ENCODE data around the gene ZNF587. TPM values are rescaled to one million over a fixed set of nuclear protein-coding genes. Genes with fewer than 3 reads are reported as not detected.
A peak's percentile ranks its signal among the peaks of the same experiment; 100 is the strongest.
"Not testable (repeated sequence)": the region's sequence is repeated elsewhere in the genome, so short reads cannot be mapped to it uniquely, and the experiment has no call there.

Gene ZNF587
- total and polyA plus RNA-seq, 2 of the 13 experiments (the other 11 are each of a cell fraction or from before 2014, with no cell fraction given): 8.7 to 17.5 TPM

- POLR2A ChIA-PET: interaction anchor here (0.7 to 1.9 kb wide), 3 partner anchors 30 to 167 kb away, joined by 3 to 9 read pairs (median 5); partner anchors contain the start of genes ZNF551 and ZNF552
- BruUV-seq (replicated peaks); H3K9me3 ChIP-seq (ENCODE audit: low read length); H2AFZ ChIP-seq (ENCODE audit: low read length); in situ Hi-C loops (cut with HindIII; ENCODE audit: extremely low pct_ligation_motif_present, low pct_unique_long_range_greater_than_20kb); H3K27ac ChIP-seq (ENCODE audit: extremely low read length, insufficient read depth, low read length); H4K20me1 ChIP-seq (ENCODE audit: insufficient read depth, low read length); H3K9ac ChIP-seq (ENCODE audit: insufficient read depth, low read depth, low read length); H3K27me3 ChIP-seq (ENCODE audit: control insufficient read depth in 1 of 2, insufficient read depth in 2 of 2, low read length in 2 of 2); DNase-seq (ENCODE audit: low spot score); CTCF ChIA-PET (ENCODE audit: low intra/inter-chr PET ratio, low total read pairs); intact Hi-C loops (cut with micrococcal nuclease; ENCODE audit: unreplicated experiment): not testable (repeated sequence)
- FAIRE-seq: peak; percentile 28
- 100% methylated on average over 1 of the region's 2 CpGs for WGBS (ENCODE audit: low lambda C conversion rate)
- H3K4me3 ChIP-seq (replicated peaks in 1 of 3; ENCODE audit: insufficient read depth in 1 of 3, low read depth in 2 of 3, low read length in 3 of 3): peak overlapping the region in 1 of 3 experiments; percentile 89; a peak in 2 of 6 replicates
- H3K4me2 ChIP-seq (ENCODE audit: low read depth, low read length): peak overlapping the region; percentile 76
- peaks cover 37% of the 10 kb centered on the region for H3K79me2 ChIP-seq (ENCODE audit: insufficient read depth, low read length)
- H3K4me1 ChIP-seq (ENCODE audit: insufficient read depth, low read length): peaks cover 16% of the 10 kb centered on the region
- peaks cover 0 to 24% of the 10 kb centered on the region in 2 experiments; a peak in 4 of 5 replicates for H3K36me3 ChIP-seq (replicated peaks in 1 of 2; ENCODE audit: control insufficient read depth in 1 of 2, insufficient read depth in 2 of 2, low read length in 2 of 2)
- peak; percentile 60 for ATAC-seq
- TF ChIP-seq ZC3H13 (CRISPR knock-in tag; IDR thresholded peaks at IDR 0.05): 0 out of 2 replicates have a peak, but pooled peaks have one; percentile 13
Observed at GRCh38 chr19:57849162-57849665, 445 bp upstream of the ZNF587 start.

- in situ Hi-C loops (cut with HindIII; ENCODE audit: extremely low pct_ligation_motif_present, low pct_unique_long_range_greater_than_20kb): no loop called here
- intact Hi-C loops (cut with micrococcal nuclease; ENCODE audit: unreplicated experiment): no loop called here
Observed at GRCh38 chr19:57850553-57851017, 926 bp downstream of the ZNF587 start.

GRCh38 chr19:57851812-57852603 lies 2.3 kb downstream of the ZNF587 start:
- H3K9ac ChIP-seq (ENCODE audit: insufficient read depth, low read depth, low read length); H3K4me2 ChIP-seq (ENCODE audit: low read depth, low read length); BruUV-seq (replicated peaks); in situ Hi-C loops (cut with HindIII; ENCODE audit: extremely low pct_ligation_motif_present, low pct_unique_long_range_greater_than_20kb); H2AFZ ChIP-seq (ENCODE audit: low read length); POLR2A ChIA-PET; ATAC-seq; DNase-seq (ENCODE audit: low spot score); CTCF ChIA-PET (ENCODE audit: low intra/inter-chr PET ratio, low total read pairs); H3K9me3 ChIP-seq (ENCODE audit: low read length); intact Hi-C loops (cut with micrococcal nuclease; ENCODE audit: unreplicated experiment); H4K20me1 ChIP-seq (ENCODE audit: insufficient read depth, low read length); H3K27me3 ChIP-seq (ENCODE audit: control insufficient read depth in 1 of 2, insufficient read depth in 2 of 2, low read length in 2 of 2); H3K4me3 ChIP-seq (replicated peaks in 1 of 3; ENCODE audit: insufficient read depth in 1 of 3, low read depth in 2 of 3, low read length in 3 of 3); H3K27ac ChIP-seq (ENCODE audit: extremely low read length, insufficient read depth, low read length): not testable (repeated sequence)
- FAIRE-seq: peak; percentile 89
- peaks cover 28% of the 10 kb centered on the region for H3K79me2 ChIP-seq (ENCODE audit: insufficient read depth, low read length)
- H3K36me3 ChIP-seq (replicated peaks in 1 of 2; ENCODE audit: control insufficient read depth in 1 of 2, insufficient read depth in 2 of 2, low read length in 2 of 2): peaks cover 4 to 12% of the 10 kb centered on the region in 2 experiments; a peak in 3 of 5 replicates
- H3K4me1 ChIP-seq (ENCODE audit: insufficient read depth, low read length): peaks cover 16% of the 10 kb centered on the region
- 92% methylated on average over 4 of the region's 6 CpGs for WGBS (ENCODE audit: low lambda C conversion rate)

More at GRCh38 chr19:57850553-57851017, 926 bp downstream of the ZNF587 start:
- Histone ChIP-seq H3K36me3 (replicated peaks in 1 of 2; ENCODE audit: control insufficient read depth in 1 of 2, insufficient read depth in 2 of 2, low read length in 2 of 2) (peaks cover 4 to 14% of the 10 kb centered on the region in 2 experiments; a peak in 4 of 5 replicates), H3K4me2 (ENCODE audit: low read depth, low read length) (peak overlapping the region; percentile 76), H3K4me3 (replicated peaks in 1 of 3; ENCODE audit: insufficient read depth in 1 of 3, low read depth in 2 of 3, low read length in 3 of 3) (peak overlapping the region; percentile 76 to 91 (median 89)), H3K4me1 (ENCODE audit: insufficient read depth, low read length) (peaks cover 16% of the 10 kb centered on the region), H3K9ac (ENCODE audit: insufficient read depth, low read depth, low read length) (peak overlapping the region; percentile 91), H3K27ac (ENCODE audit: extremely low read length, insufficient read depth, low read length) (peak overlapping the region; percentile 68), H3K79me2 (ENCODE audit: insufficient read depth, low read length) (peaks cover 28% of the 10 kb centered on the region), H2AFZ (ENCODE audit: low read length) (no peak overlapping the region), H4K20me1 (ENCODE audit: insufficient read depth, low read length) (peaks cover 4% of the 10 kb centered on the region), H3K27me3 (ENCODE audit: control insufficient read depth in 1 of 2, insufficient read depth in 2 of 2, low read length in 2 of 2) (no peaks in the 10 kb centered on the region; a peak in 1 of 5 replicates), H3K9me3 (ENCODE audit: low read length) (no peaks in the 10 kb centered on the region)
- ATAC-seq (peak; percentile 26), FAIRE-seq (no peak), DNase-seq (ENCODE audit: low spot score) (peak; percentile 29)
- POLR2A ChIA-PET: interaction anchor here (0.8 to 1.9 kb wide), 2 partner anchors 31 to 169 kb away, joined by 5 read pairs; partner anchors contain the start of gene ZNF551
- BruUV-seq (replicated peaks): no TSS peak
- CTCF ChIA-PET (ENCODE audit: low intra/inter-chr PET ratio, low total read pairs): no interaction called here
- no peak for TF ChIP-seq ZSCAN30 (CRISPR knock-in tag; IDR thresholded peaks at IDR 0.05)
- no peak for TF ChIP-seq CERS6 (CRISPR knock-in tag; IDR thresholded peaks at IDR 0.05)
- TF ChIP-seq RFXANK (CRISPR knock-in tag; IDR thresholded peaks at IDR 0.05): no peak
- 36% methylated on average over 10 of the region's 11 CpGs for WGBS (ENCODE audit: low lambda C conversion rate)
